ENCODE data around the gene PDGFA. TPM values are rescaled to one million over a fixed set of nuclear protein-coding genes. Genes with fewer than 3 reads are reported as not detected.

The PDGFA gene
- total and polyA plus RNA-seq, 12 donors, result 2.9 to 28.6 (median 13.6) TPM

DNA sequence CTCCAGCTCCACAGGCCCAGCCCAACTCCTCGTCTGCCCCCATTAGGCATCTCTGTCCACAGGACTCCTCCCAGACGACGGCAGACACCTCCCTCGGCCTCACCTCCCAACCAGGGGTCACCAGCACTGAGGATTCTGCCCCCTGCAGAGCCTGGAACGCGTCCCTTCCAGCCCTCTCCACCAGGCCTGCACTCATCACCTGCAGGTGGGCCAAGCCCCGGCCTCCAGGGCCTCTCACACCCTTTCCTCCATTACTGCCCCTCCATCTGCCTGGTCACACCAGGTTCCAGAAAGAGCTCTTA lies 42.7 kb upstream of the PDGFA start:
- TF ChIP-seq, protein P1, sequence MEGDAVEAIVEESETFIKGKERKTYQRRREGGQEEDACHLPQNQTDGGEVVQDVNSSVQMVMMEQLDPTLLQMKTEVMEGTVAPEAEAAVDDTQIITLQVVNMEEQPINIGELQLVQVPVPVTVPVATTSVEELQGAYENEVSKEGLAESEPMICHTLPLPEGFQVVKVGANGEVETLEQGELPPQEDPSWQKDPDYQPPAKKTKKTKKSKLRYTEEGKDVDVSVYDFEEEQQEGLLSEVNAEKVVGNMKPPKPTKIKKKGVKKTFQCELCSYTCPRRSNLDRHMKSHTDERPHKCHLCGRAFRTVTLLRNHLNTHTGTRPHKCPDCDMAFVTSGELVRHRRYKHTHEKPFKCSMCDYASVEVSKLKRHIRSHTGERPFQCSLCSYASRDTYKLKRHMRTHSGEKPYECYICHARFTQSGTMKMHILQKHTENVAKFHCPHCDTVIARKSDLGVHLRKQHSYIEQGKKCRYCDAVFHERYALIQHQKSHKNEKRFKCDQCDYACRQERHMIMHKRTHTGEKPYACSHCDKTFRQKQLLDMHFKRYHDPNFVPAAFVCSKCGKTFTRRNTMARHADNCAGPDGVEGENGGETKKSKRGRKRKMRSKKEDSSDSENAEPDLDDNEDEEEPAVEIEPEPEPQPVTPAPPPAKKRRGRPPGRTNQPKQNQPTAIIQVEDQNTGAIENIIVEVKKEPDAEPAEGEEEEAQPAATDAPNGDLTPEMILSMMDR (IDR thresholded peaks at IDR 0.05), result no peak
- TF ChIP-seq POLR2A (IDR thresholded peaks at IDR 0.05), result no peak
- peaks cover 14% of the 10 kb centered on the region for H3K27me3 ChIP-seq

DNA sequence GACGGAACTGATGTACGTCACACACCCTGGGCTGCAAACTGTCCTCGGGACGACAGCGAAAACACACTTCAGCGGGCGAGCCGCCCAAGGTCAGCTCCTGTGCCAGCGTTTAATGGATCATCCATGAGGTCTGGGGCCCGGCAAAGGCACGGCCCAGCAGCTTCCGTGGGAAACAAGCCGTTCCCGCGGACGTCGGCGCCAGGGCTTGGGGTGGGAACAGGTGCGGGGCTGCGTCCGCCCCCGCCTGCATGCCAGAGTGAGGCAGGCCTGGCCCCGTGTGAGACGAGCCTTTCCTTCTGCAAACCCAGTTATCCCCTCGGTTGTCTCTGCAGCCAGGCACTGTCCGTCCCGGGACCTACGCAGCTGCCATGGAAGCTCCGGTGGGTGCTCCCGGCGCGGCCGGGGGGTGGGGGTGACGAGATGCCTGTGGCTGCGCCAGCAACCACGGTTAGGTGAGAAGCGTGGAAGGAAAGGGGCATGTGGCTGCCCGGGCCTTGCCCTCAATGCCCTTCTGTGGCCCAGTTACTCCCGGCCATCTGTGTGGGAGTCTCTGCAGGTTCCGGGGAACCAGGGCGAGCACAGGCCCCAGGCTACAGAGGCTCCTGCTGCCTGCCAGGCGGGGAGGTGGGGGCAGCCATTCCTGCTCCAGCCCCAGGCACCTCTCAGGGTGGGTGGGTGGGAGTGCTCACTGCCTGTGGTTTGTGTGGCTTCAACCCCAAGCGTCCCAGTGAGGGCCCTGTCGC lies 42.2 kb upstream of the PDGFA start:
- intact Hi-C loops (cut with DNase I), result no loop called here
- Histone ChIP-seq H3K4me3 (no peak overlapping the region), H3K27me3 (peaks cover 17% of the 10 kb centered on the region), H3K27ac (no peak overlapping the region), H3K9me3 (replicated peaks in 1 of 3) (no peaks in the 10 kb centered on the region), H3K4me1 (replicated peaks in 1 of 2) (peaks cover 0 to 4% of the 10 kb centered on the region in 2 donors), H3K36me3 (replicated peaks in 1 of 2) (no peaks in the 10 kb centered on the region)
- DNase-seq, result peak; percentile 62 to 92 (median 87)
- TF ChIP-seq, protein P1 (IDR thresholded peaks at IDR 0.05), result peak in 1 of 6 experiments; percentile 6
- TF ChIP-seq POLR2A (IDR thresholded peaks at IDR 0.05), result no peak
- WGBS, 4 donors, result 31 to 79% (median 56%) methylated on average over 9 to 44 of the region's 44 CpGs

More for the DNA sequence above, 42.7 kb upstream of the PDGFA start:
- 83 to 100% (median 93%) methylated on average over 4 to 7 of the region's 7 CpGs for WGBS, 4 donors
- H3K4me1 ChIP-seq (replicated peaks in 1 of 2), result peaks cover 0 to 4% of the 10 kb centered on the region in 2 donors
- no peak overlapping the region for H3K4me3 ChIP-seq
- no peaks in the 10 kb centered on the region for H3K36me3 ChIP-seq (replicated peaks in 1 of 2)
- intact Hi-C loops (cut with DNase I), result no loop called here
- no peak overlapping the region for H3K27ac ChIP-seq
- DNase-seq, result no peak
- no peaks in the 10 kb centered on the region for H3K9me3 ChIP-seq (replicated peaks in 1 of 3)

DNA sequence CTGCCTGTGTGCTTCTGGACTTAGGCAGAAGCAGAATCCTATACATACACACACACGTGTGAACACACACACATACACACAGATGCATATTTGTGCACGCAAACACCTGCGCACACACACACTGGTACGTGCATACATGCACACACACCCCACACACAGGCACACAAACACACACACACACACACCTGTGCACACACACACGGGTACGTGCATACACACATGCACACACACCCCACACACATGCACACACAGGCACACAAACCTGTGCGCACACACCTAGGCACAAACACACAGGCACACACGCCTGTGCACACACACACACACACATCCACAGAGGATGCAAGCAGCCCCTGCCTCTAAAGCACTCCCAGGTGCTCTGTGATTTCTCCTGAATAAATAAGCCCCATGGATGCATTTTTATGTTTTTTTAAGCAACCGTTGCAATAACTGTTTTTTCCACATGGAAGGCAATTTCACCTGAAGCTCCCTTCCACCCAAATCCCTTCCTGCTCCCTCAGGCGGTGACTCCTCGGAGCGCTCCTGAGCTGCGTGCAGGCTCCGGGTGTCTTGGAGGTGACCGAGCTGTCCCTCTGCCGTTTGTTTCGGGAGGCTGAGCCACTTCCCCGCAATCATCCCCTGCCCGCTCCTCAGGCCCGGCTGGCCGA lies 41.5 kb upstream of the PDGFA start:
- Histone ChIP-seq H3K27ac (no peak overlapping the region), H3K36me3 (replicated peaks in 1 of 2) (no peaks in the 10 kb centered on the region), H3K9me3 (replicated peaks in 1 of 3) (no peaks in the 10 kb centered on the region), H3K4me1 (replicated peaks in 1 of 2) (peaks cover 0 to 4% of the 10 kb centered on the region in 2 donors), H3K4me3 (no peak overlapping the region), H3K27me3 (peaks cover 21% of the 10 kb centered on the region)
- 48 to 69% (median 62%) methylated on average over 21 of the region's 21 CpGs for WGBS, 4 donors
- TF ChIP-seq POLR2A (IDR thresholded peaks at IDR 0.05), result no peak
- TF ChIP-seq, protein P1 (IDR thresholded peaks at IDR 0.05), result peak in 2 of 6 experiments; percentile 23 to 25
- intact Hi-C loops (cut with DNase I), result no loop called here
- DNase-seq, result no peak

DNA sequence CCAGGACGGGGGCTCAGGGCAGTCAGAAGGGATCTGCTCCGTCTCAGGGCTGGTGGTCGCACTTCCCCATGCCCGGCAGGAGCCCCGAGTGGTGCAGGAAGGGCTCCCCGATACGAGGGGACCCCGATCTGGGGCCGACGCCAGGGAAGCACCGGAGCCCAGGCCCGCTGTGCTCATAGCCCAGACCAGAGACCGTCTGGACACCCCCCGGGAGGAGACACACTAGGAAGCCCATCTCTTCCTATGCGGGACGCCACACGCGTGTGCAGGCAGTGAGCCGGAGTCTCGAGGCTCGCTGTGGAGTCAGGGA lies 39.7 kb upstream of the PDGFA start:
- intact Hi-C loops (cut with DNase I), result no loop called here

More for the DNA sequence above, 39.7 kb upstream of the PDGFA start:
- peaks cover 19% of the 10 kb centered on the region for H3K27me3 ChIP-seq
- DNase-seq, result no peak
- H3K36me3 ChIP-seq (replicated peaks in 1 of 2), result no peaks in the 10 kb centered on the region
- 86 to 91% (median 89%) methylated on average over 8 to 21 of the region's 21 CpGs for WGBS, 4 donors
- no peaks in the 10 kb centered on the region for H3K9me3 ChIP-seq (replicated peaks in 1 of 3)
- no peak overlapping the region for H3K4me3 ChIP-seq
- no peak overlapping the region for H3K27ac ChIP-seq
- no peak for TF ChIP-seq POLR2A (IDR thresholded peaks at IDR 0.05)
- TF ChIP-seq, protein P1 (IDR thresholded peaks at IDR 0.05), result no peak
- peaks cover 0 to 4% of the 10 kb centered on the region in 2 donors for H3K4me1 ChIP-seq (replicated peaks in 1 of 2)
